SU-DHL-6 (cell line): Measurements from ENCODE around the gene C1QA.

Source experiments
- CTCF ChIP-seq: fragments of 200-600 bp; sonication (generic); IDR thresholded peaks from one replicate; pipeline ENCODE4 v1.5.1; 2017; ENCODE audit warnings: antibody characterized with exemption, mild to moderate bottlenecking, low read length, moderate library complexity; ENCODE audit not compliant: insufficient read depth, poor library complexity, severe bottlenecking
- EZH2phosphoT487 ChIP-seq: fragments of 200-600 bp; sonication (generic), shearing (Covaris generic); conservative IDR thresholded peaks from 2 replicates; pipeline ENCODE4 v1.6.1; 2018; ENCODE audit warnings: mild to moderate bottlenecking, antibody characterized with exemption, low read length, moderate library complexity, mixed read lengths

GRCh38 chr1:22641906-22642636 is 5.6 kb downstream of the C1QA start:
- TF ChIP-seq CTCF, result peak; percentile 68
- TF ChIP-seq EZH2phosphoT487, result no peak
